Measurements from ENCODE around the gene UBA1.

Gene UBA1

GRCh38 chrX:47169726-47170515, 23.7 kb upstream of the UBA1 start:
- DNase-seq (ENCODE audit: low read depth in 4 of 4, low spot score in 1 of 4): no peak

GRCh38 chrX:47170861-47171692, 22.6 kb upstream of the UBA1 start:
- no peak for DNase-seq (ENCODE audit: low read depth in 4 of 4, low spot score in 1 of 4)

GRCh38 chrX:47171996-47172395, 21.6 kb upstream of the UBA1 start:
- no peak for DNase-seq (ENCODE audit: low read depth in 4 of 4, low spot score in 1 of 4)

DNA sequence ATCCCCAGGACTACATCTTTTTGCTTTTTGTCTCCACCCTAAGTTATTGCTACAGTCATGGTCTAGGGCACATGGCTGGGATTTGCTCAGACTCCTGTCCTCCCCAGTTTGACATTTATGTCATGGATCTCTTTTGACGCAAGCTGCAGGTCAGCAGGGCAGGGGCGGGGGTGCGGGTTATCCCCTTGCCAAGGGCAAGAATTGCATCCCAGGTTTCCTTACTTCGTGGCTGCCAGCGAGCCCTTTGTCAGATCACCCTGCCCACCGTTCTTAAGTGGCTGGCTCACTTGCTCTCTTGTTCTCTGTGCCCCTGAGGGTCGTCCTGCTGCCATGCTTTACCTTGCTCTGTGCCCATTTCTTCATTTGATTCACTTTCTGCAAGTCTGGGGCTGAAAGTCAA, 21.1 kb upstream of the UBA1 start:
- DNase-seq (ENCODE audit: low read depth in 4 of 4, low spot score in 1 of 4): no peak

DNA sequence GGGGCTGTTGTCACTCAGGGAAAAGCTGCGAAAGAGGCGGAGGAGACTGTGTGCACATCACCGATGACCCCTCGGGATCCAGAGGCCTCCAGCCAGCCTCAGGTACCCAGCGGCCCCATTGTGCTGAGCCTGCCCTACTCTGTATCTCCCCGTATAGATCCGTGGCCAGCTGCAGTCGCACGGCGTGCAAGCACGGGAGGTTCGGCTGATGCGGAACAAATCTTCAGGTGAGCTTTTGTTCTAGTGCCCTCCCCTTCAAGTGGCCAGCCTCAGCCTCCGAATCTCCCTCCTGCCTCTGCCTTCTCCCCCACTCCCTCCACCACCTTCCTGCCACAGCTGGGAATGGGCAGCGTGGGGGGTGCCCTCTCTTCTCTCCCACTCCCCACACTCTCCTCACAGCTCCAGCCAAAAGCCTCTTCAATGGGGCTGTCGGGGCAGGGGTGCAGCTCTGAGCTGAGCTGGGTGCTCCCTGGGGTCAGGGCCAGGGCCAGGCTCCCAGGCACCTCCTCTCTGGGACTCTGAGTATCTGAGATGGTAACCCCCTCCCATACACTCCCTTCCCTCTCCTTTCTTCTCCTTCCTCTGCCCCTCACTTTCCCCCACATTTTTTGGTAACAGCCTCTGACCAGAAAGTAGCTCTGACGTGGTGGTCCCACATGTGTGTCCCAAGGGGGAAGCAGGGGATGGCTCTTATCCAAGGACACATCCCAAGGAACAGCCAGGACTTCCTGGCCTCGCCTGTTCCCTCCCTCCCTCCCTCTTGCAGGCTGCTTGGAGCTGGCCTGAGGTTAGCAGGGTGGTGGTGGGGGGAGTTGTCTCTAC, 20.4 kb upstream of the UBA1 start:
- no peak for DNase-seq (ENCODE audit: low read depth in 4 of 4, low spot score in 1 of 4)

DNA sequence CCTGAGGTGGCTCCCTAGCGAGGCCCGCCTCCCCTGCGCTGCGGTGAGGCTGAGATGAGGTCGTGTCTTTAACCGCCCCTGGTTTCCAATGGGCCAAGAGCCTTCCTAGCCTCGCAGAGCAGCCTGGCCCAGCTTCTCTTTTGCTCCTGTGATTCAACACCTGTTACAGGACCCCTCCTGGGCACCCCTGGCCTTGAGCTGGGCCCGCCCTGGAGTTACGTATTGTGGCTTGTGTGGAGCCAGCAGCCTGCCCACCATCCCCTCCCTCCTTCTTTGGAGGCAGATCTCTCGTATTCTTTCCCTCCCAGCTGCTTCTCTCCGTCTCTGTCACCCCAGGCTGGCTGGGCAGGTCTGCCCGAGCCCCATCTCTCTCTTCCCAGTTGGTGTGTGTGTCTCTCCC, 19.3 kb upstream of the UBA1 start:
- no peak for DNase-seq (ENCODE audit: low read depth in 4 of 4, low spot score in 1 of 4)

- DNase-seq (ENCODE audit: low read depth in 4 of 4, low spot score in 1 of 4): no peak
Measured at GRCh38 chrX:47174846-47175587, 18.6 kb upstream of the UBA1 start.

DNA sequence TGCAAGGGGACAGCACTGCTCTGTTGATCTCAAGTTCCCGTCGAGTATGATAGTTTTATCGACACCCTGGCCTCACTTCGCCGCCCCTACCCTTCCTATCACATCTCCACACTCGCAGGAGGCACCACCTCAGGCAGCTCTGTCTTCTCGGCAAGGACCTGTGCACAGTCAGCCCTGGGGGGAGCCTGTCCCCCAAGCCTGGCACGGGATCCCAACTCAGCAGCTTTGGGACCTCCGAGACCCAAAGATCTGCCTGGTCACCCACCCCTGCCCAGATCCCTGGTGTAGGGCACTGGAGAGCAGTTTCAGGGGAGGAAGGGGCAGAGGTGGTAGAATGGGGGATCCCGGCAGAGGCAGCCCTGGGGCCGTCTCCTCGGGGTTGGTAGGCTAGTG, 18.0 kb upstream of the UBA1 start:
- DNase-seq (ENCODE audit: low read depth in 4 of 4, low spot score in 1 of 4): no peak

DNA sequence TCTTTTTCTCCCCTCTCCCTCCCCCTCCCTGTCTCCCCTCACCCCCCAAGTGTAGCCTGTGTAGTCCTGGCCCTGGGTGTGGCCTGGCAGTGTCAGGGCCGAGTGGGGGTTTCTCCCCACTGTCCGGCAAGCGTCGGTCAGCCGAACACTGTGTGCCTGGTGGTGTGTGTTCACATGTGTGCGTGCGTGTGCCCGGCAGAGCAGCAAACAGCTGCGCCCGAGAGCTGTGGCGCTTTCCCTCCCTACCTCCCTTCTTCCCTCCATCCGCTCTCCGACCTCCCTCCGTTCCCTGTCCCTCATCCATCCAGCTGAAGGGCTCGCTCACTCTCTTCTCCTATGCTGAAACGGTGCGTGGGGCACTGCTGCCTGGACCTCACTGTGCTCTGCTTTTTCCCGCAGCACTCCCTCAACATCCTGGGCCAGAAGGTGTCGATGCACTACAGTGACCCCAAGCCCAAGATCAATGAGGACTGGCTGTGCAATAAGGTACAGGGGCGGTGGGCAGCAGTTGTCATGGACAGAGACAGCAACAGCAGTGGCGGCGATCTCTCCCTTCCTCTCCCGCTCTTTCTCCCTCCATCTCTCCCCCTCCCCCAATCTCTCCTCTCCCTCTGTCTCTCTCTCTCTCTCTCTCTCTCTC, 17.4 kb upstream of the UBA1 start:
- DNase-seq (ENCODE audit: low read depth in 4 of 4, low spot score in 1 of 4): no peak

DNA sequence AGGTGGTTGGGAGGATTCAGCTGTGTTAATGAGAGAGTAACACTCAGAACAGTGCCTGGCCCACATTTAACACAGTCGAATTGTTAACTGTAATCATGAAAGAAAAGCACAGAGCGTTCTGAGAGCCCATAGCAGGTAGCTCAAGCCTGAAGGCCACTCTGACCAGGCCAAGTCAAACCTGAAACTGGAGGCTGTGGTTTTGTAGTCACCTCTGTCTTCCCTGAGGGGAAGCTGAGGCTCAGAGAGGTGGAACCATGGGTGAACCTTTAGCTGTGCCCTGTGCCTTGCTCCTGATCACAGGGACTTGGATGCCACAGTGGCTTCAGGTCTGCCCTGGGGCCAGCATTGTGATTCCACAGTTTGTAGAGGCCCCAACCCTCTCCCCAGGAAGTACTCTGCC, 16.6 kb upstream of the UBA1 start:
- no peak for DNase-seq (ENCODE audit: low read depth in 4 of 4, low spot score in 1 of 4)

GRCh38 chrX:47178337-47178736, 15.3 kb upstream of the UBA1 start:
- DNase-seq (ENCODE audit: low read depth in 4 of 4, low spot score in 1 of 4): no peak

GRCh38 chrX:47179221-47179927, 14.3 kb upstream of the UBA1 start:
- DNase-seq (ENCODE audit: low read depth in 4 of 4, low spot score in 1 of 4): no peak

DNA sequence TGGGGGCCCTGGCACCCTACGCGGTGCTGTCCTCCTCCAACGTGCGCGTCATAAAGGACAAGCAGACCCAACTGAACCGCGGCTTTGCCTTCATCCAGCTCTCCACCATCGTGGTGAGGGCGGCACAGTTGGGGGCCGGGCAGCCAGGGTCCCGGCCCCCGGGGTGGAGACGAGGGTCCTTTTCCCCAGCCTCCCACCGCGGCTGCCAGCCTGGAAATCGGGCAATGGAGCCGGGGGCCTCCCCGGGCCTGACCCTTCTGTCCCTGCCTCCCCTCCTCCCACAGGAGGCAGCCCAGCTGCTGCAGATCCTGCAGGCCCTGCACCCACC, 13.7 kb upstream of the UBA1 start:
- no peak for DNase-seq (ENCODE audit: low read depth in 4 of 4, low spot score in 1 of 4)

DNA sequence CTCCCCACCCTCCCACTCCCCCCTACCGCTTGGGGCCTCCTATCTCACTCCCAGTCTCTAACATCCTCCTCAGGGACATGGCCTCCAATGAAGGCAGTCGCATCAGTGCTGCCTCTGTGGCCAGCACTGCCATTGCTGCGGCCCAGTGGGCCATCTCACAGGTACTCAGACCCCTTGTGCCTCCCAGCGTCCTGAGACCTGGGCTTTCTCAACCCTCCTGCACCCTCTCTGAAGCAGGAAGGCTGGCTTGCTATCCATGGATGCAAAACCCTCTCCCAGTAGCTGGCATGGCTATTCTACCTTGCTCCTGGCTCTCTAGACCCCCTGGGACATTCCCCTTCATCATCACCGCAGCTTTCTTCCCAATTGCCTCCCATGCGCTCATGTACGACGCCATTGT, 13.3 kb upstream of the UBA1 start:
- DNase-seq (ENCODE audit: low read depth in 4 of 4, low spot score in 1 of 4): no peak

DNA sequence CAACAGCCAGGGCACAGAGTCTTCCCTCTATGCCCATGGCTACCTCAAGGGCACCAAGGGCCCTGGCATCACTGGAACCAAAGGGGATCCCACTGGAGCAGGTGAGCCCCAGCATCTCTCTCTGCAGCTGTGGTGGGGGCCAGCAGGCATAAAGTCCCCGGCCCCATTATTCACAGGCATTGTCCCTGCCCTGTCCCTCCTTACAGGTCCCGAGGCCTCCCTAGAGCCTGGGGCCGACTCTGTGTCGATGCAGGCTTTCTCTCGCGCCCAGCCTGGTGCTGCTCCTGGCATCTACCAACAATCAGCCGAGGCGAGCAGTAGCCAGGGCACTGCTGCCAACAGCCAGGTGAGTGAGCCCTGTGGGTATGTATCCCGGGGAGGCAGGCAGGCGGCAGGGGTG, 12.3 kb upstream of the UBA1 start:
- no peak for DNase-seq (ENCODE audit: low read depth in 4 of 4, low spot score in 1 of 4)

DNA sequence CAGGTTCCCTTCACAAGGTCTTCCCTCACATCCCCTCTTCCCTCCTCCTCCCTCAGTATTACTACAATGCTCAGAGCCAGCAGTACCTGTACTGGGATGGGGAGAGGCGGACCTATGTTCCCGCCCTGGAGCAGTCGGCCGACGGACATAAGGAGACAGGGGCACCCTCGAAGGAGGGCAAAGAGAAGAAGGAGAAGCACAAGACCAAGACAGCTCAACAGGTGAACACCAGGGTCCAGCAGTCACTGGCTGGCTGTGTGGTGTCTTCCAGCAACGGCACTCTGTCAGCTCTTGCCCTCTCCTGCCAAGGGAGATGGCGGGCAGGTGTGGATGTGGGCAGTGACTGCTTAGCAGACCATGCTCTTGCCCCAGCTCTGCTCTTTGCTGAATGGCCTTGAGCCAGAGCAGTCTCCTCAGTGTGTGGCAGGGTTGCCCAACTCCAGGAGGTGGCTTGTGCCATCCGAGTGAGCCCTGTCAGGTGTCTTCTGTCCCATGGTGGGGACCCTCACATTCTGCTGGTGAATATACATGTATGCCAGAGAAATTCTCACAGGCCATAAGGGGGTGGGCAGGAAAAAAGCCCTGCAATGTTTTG, 11.4 kb upstream of the UBA1 start:
- DNase-seq (ENCODE audit: low read depth in 4 of 4, low spot score in 1 of 4): no peak

GRCh38 chrX:47184486-47184885, 9.1 kb upstream of the UBA1 start:
- DNase-seq (ENCODE audit: low read depth in 4 of 4, low spot score in 1 of 4): no peak

DNA sequence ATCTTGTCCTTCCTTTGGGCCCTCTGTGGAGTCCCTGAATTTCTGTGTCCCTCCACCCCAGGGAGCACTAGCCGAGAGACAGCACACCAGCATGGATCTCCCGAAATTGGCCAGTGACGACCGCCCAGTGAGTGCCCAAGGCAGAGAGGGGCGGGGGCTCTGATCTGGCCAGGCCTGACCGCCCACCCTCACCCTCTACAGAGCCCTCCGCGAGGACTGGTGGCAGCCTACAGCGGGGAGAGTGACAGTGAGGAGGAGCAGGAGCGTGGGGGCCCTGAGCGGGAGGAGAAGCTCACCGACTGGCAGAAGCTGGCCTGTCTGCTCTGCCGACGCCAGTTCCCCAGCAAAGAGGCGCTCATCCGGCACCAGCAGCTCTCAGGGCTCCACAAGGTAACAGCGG, 8.4 kb upstream of the UBA1 start:
- DNase-seq (ENCODE audit: low read depth in 4 of 4, low spot score in 1 of 4): no peak

DNA sequence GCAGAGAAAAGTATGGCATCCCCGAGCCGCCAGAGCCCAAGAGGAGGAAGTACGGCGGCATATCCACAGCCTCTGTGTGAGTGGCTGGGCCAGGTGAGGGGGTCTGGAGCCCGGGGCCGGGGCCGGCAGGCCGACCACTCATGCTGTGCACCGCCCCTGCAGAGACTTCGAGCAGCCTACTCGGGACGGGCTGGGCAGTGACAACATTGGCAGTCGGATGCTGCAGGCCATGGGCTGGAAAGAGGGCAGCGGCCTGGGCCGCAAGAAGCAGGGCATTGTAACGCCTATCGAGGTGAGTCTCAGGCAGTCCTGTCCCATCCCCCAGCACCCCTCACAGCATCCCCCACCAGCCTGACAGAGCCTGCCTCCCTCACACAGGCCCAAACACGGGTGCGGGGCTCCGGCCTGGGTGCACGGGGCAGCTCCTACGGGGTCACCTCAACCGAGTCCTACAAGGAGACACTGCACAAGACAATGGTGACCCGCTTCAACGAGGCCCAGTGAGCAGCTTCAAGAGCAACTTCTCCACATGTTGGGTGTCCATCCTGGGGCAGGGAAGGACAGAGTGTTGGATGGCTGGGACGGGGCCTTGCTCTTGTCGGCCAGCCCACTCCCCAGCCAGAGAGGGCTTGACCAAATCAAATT, 7.4 kb upstream of the UBA1 start:
- DNase-seq (ENCODE audit: low read depth in 4 of 4, low spot score in 1 of 4): no peak
